Neural progenitor cell (in vitro differentiated cells): Measurements from ENCODE around the gene BIN2. TPM values are rescaled to one million over a fixed set of nuclear protein-coding genes. Genes with fewer than 3 reads are reported as not detected.

ENCODE experiments used
- DNase-seq: peaks from one replicate; pipeline ENCODE4 v3.0.0-alpha.2; 2016; ENCODE audit warnings: low spot score
- H2AFZ ChIP-seq: fragments of 200-600 bp; sonication (generic); replicated peaks from 2 replicates; pipeline ENCODE4 v1.6.1; 2016; ENCODE audit warnings: antibody characterized with exemption
- H3F3A ChIP-seq: fragments of 200-600 bp; sonication (generic); 2 replicates; pipeline ENCODE4 v1.6.1; 2016; ENCODE audit warnings: antibody characterized with exemption, low read depth
- H3K27ac ChIP-seq: fragments of 200-600 bp; sonication (generic); 2 replicates; pipeline ENCODE4 v1.5.1; 2016; ENCODE audit warnings: mild to moderate bottlenecking
- H3K27me3 ChIP-seq: fragments of 200-600 bp; sonication (generic); 2 replicates; pipeline ENCODE4 v1.6.1; 2016; ENCODE audit warnings: mild to moderate bottlenecking, moderate library complexity
- H3K36me3 ChIP-seq: fragments of 200-600 bp; sonication (generic); 2 replicates; pipeline ENCODE4 v1.5.1; 2016
- H3K4me1 ChIP-seq: fragments of 200-600 bp; sonication (generic); 2 replicates; pipeline ENCODE4 v1.6.1; 2016; ENCODE audit warnings: mixed run types
- H3K4me2 ChIP-seq: fragments of 200-600 bp; sonication (generic); 2 replicates; pipeline ENCODE4 v1.6.1; 2016
- H3K4me3 ChIP-seq: fragments of 200-600 bp; sonication (generic); 2 replicates; pipeline ENCODE4 v1.5.1; 2016
- H3K79me2 ChIP-seq: fragments of 200-600 bp; sonication (generic); 2 replicates; pipeline ENCODE4 v1.6.1; 2016; ENCODE audit warnings: low read depth
- H3K9ac ChIP-seq: fragments of 200-600 bp; sonication (generic); 2 replicates; pipeline ENCODE4 v1.6.1; 2016
- H3K9me3 ChIP-seq: fragments of 200-600 bp; sonication (generic); 2 replicates; pipeline ENCODE4 v1.5.1; 2016; ENCODE audit warnings: low read depth
- H4K20me1 ChIP-seq: fragments of 200-600 bp; sonication (generic); 2 replicates; pipeline ENCODE4 v1.6.1; 2016; ENCODE audit warnings: low read depth
- H3K27ac Mint-ChIP-seq: 3 replicates; pipeline ENCODE4 v1.8.0; 2021; ENCODE audit warnings: mixed read lengths
- H3K27me3 Mint-ChIP-seq: 2 replicates; pipeline ENCODE4 v1.8.0; 2022; ENCODE audit warnings: low read depth, mild to moderate bottlenecking, inconsistent platforms, moderate library complexity, mixed read lengths; ENCODE audit not compliant: insufficient read depth
- H3K36me3 Mint-ChIP-seq: 3 replicates; pipeline ENCODE4 v1.8.0; 2021; ENCODE audit warnings: mixed read lengths
- H3K4me1 Mint-ChIP-seq: 3 replicates; pipeline ENCODE4 v1.8.0; 2021; ENCODE audit warnings: mixed read lengths
- H3K4me3 Mint-ChIP-seq: 3 replicates; pipeline ENCODE4 v1.8.0; 2021; ENCODE audit warnings: mild to moderate bottlenecking, moderate library complexity, mixed read lengths
- H3K9me3 Mint-ChIP-seq: 3 replicates; pipeline ENCODE4 v1.8.0; 2020; ENCODE audit warnings: mixed read lengths
- CTCF ChIP-seq: fragments of 200-600 bp; sonication (generic); IDR thresholded peaks from 2 replicates; pipeline ENCODE4 v1.5.1; 2017; ENCODE audit warnings: antibody characterized with exemption, mild to moderate bottlenecking
- EZH2 ChIP-seq: fragments of 200-600 bp; sonication (generic); IDR thresholded peaks from 2 replicates; pipeline ENCODE4 v1.6.1; 2017; ENCODE audit warnings: antibody characterized with exemption, mild to moderate bottlenecking, moderate library complexity
- EZH2phosphoT487 ChIP-seq: fragments of 200-600 bp; sonication (generic); IDR thresholded peaks from 2 replicates; pipeline ENCODE4 v1.6.1; 2017; ENCODE audit warnings: antibody characterized with exemption
- total RNA-seq: library from RNA; depleted of rRNA; stranded (reverse); fragments of >200 nt; gene quantifications from 2 replicates; pipeline ENCODE4 v1.2.3, GENCODE V29; 2015; ENCODE audit warnings: low replicate concordance

The BIN2 gene
- total RNA-seq, 1 donor from 2014 or later = 0.52 TPM

GRCh38 chr12:51254536-51254935 is 69.4 kb downstream of the BIN2 start:
- no peaks in the 10 kb centered on the region for H3F3A ChIP-seq
- no peaks in the 10 kb centered on the region for H3K27me3 ChIP-seq
- no peaks in the 10 kb centered on the region for H4K20me1 ChIP-seq
- Mint-ChIP-seq H3K27me3 (peaks cover 2% of the 10 kb centered on the region), H3K4me3 (no peak overlapping the region), H3K36me3 (no peaks in the 10 kb centered on the region), H3K27ac (no peak overlapping the region), H3K9me3 (no peaks in the 10 kb centered on the region), H3K4me1 (no peaks in the 10 kb centered on the region)
- no peak overlapping the region for H3K9ac ChIP-seq
- no peak overlapping the region for H3K4me3 ChIP-seq
- no peak overlapping the region for H3K27ac ChIP-seq
- no peaks in the 10 kb centered on the region for H3K36me3 ChIP-seq
- no peaks in the 10 kb centered on the region for H3K79me2 ChIP-seq
- DNase-seq = no peak
- H3K4me2 ChIP-seq = no peak overlapping the region
- H2AFZ ChIP-seq = no peak overlapping the region
- H3K9me3 ChIP-seq = no peaks in the 10 kb centered on the region
- TF ChIP-seq EZH2 (no peak), EZH2phosphoT487 (no peak), CTCF (no peak)
- H3K4me1 ChIP-seq = no peaks in the 10 kb centered on the region

- H3K27me3 Mint-ChIP-seq = peaks cover 6% of the 10 kb centered on the region
- TF ChIP-seq EZH2phosphoT487 (no peak), CTCF (no peak), EZH2 (no peak)
- no peaks in the 10 kb centered on the region for H3K9me3 ChIP-seq
- H3K9ac ChIP-seq = no peak overlapping the region
- no peak overlapping the region for H3K4me3 ChIP-seq
- H2AFZ ChIP-seq = no peak overlapping the region
- no peaks in the 10 kb centered on the region for H4K20me1 ChIP-seq
- H3K4me3 Mint-ChIP-seq = no peak overlapping the region
- H3K36me3 Mint-ChIP-seq = no peaks in the 10 kb centered on the region
- H3F3A ChIP-seq = no peaks in the 10 kb centered on the region
- H3K4me1 ChIP-seq = no peaks in the 10 kb centered on the region
- no peak overlapping the region for H3K4me2 ChIP-seq
- H3K4me1 Mint-ChIP-seq = no peaks in the 10 kb centered on the region
- peak overlapping the region; percentile 62 for H3K27ac Mint-ChIP-seq
- no peaks in the 10 kb centered on the region for H3K9me3 Mint-ChIP-seq
- H3K27ac ChIP-seq = no peak overlapping the region
- no peaks in the 10 kb centered on the region for H3K27me3 ChIP-seq
- no peaks in the 10 kb centered on the region for H3K36me3 ChIP-seq
- no peak for DNase-seq
- no peaks in the 10 kb centered on the region for H3K79me2 ChIP-seq
These were observed 70.7 kb downstream of the BIN2 start for GRCh38 chr12:51253276-51253675.

- Histone ChIP-seq H3K27ac (peak overlapping the region; percentile 63), H3K79me2 (no peaks in the 10 kb centered on the region), H3F3A (peaks cover 5% of the 10 kb centered on the region), H3K9ac (no peak overlapping the region), H3K27me3 (no peaks in the 10 kb centered on the region), H3K4me2 (no peak overlapping the region), H3K4me3 (no peak overlapping the region), H3K36me3 (no peaks in the 10 kb centered on the region), H2AFZ (no peak overlapping the region), H3K4me1 (peaks cover 11% of the 10 kb centered on the region), H3K9me3 (no peaks in the 10 kb centered on the region), H4K20me1 (no peaks in the 10 kb centered on the region)
- peaks cover 14% of the 10 kb centered on the region for H3K4me1 Mint-ChIP-seq
- no peak for TF ChIP-seq CTCF
- H3K4me3 Mint-ChIP-seq = peak overlapping the region; percentile 37
- no peaks in the 10 kb centered on the region for H3K9me3 Mint-ChIP-seq
- peak overlapping the region; percentile 43 for H3K27ac Mint-ChIP-seq
- H3K27me3 Mint-ChIP-seq = peaks cover 4% of the 10 kb centered on the region
- DNase-seq = no peak
- H3K36me3 Mint-ChIP-seq = peaks cover 7% of the 10 kb centered on the region
These were observed 76.3 kb downstream of the BIN2 start for GRCh38 chr12:51247523-51248206.
